ENCODE data around the gene TADA2B. TPM values are rescaled to one million over a fixed set of nuclear protein-coding genes. Genes with fewer than 3 reads are reported as not detected.

TADA2B gene
- total and polyA plus RNA-seq, 2 experiments from 2014 or later = 3.6 to 11.4 TPM

GRCh38 chr4:7062816-7063215 is 19.6 kb downstream of the TADA2B start (continued):
- TF ChIP-seq CTCF (conservative IDR thresholded peaks at IDR 0.05; ENCODE audit: low read depth in 2 of 2) (no peak), EZH2phosphoT487 (IDR thresholded peaks at IDR 0.05; ENCODE audit: unreplicated experiment) (no peak), NANOG (IDR thresholded peaks at IDR 0.05; ENCODE audit: borderline replicate concordance) (no peak), POLR2AphosphoS5 (IDR thresholded peaks at IDR 0.05; ENCODE audit: low read depth) (no peak), CREB1 (CRISPR knock-in tag; IDR thresholded peaks at IDR 0.05; ENCODE audit: low read depth) (no peak), JUNB (IDR thresholded peaks at IDR 0.05; ENCODE audit: unreplicated experiment) (no peak)

- Histone ChIP-seq H3K9me2 (ENCODE audit: insufficient read depth) (no peaks in the 10 kb centered on the region), H3K27me3 (ENCODE audit: insufficient read depth) (no peaks in the 10 kb centered on the region), H4K20me1 (replicated peaks; ENCODE audit: insufficient read depth) (peaks cover 55% of the 10 kb centered on the region), H3K4me3 (no peak overlapping the region), H3K4me1 (ENCODE audit: insufficient read depth) (0 out of 2 replicates have a peak, but pooled peaks cover 11% of the 10 kb centered on the region), H3F3A (replicated peaks; ENCODE audit: low read depth) (peaks cover 9% of the 10 kb centered on the region; the same call in 1 of the 2 replicates), H3K79me2 (replicated peaks; ENCODE audit: insufficient read depth) (peaks cover 46% of the 10 kb centered on the region), H3K27ac (ENCODE audit: low read depth) (no peak overlapping the region), H3K4me2 (no peak overlapping the region), H2AFZ (no peak overlapping the region), H3K36me3 (ENCODE audit: insufficient read depth) (peaks cover 34% of the 10 kb centered on the region)
- Mint-ChIP-seq H3K27me3 (ENCODE audit: insufficient read depth, low read depth, poor library complexity) (peaks cover 7% of the 10 kb centered on the region), H3K9me3 (no peaks in the 10 kb centered on the region), H3K4me3 (no peak overlapping the region), H3K27ac (no peak overlapping the region), H3K36me3 (ENCODE audit: low read depth) (peaks cover 61% of the 10 kb centered on the region), H3K4me1 (peaks cover 14% of the 10 kb centered on the region)
- DNase-seq (ENCODE audit: low spot score) (no peak), ATAC-seq (no peak)
- TF ChIP-seq ETS1 (IDR thresholded peaks at IDR 0.05) (no peak), CTCF (conservative IDR thresholded peaks at IDR 0.05; ENCODE audit: low read depth in 2 of 2) (no peak), REST (IDR thresholded peaks at IDR 0.05; ENCODE audit: unreplicated experiment) (no peak), EZH2phosphoT487 (IDR thresholded peaks at IDR 0.05; ENCODE audit: unreplicated experiment) (no peak), NANOG (IDR thresholded peaks at IDR 0.05; ENCODE audit: borderline replicate concordance) (no peak), STAT1 (IDR thresholded peaks at IDR 0.05; ENCODE audit: unreplicated experiment) (no peak), POLR2AphosphoS5 (IDR thresholded peaks at IDR 0.05; ENCODE audit: low read depth) (no peak), ZNF462 (CRISPR knock-in tag; IDR thresholded peaks at IDR 0.05) (no peak)
Observed at GRCh38 chr4:7063362-7063761, 20.2 kb downstream of the TADA2B start.

Measured in GM23338 (cell line).